ENCODE results near the gene SMG6. TPM values are rescaled to one million over a fixed set of nuclear protein-coding genes. Genes with fewer than 3 reads are reported as not detected.

SMG6 gene
- total RNA-seq, 2 donors from 2014 or later, result 39.0 to 52.8 TPM

DNA sequence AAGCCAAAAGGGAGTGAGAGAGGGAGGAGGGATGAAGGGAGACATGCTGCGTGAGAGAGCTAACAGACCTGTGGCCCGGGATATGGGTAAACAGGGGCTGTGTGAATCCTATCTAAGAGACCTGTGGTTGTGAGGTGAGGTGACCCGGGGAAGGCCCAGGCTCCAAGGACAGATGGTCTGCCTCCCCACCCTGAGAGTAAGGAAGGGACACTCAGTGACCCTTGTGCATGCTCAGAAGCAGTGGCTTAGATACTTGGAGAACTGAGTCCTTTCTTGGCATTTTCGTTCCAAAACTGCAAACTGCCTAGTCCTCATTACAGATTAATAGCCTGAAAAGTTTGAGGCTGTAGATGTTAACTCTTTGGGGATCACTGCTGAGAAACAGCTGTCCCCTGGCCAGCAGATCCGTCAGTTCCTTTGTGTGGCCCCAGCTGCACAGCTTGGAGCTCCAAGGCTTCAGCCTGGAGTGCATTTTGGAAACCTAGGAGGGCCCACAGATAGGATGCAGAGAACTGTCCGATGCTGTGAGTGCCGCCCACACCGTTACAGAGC, 121.6 kb downstream of the SMG6 start:
- Mint-ChIP-seq H3K27ac (no peak overlapping the region), H3K36me3 (ENCODE audit: low read depth) (peaks cover 79% of the 10 kb centered on the region), H3K4me1 (peaks cover 22% of the 10 kb centered on the region), H3K9me3 (no peaks in the 10 kb centered on the region), H3K27me3 (no peaks in the 10 kb centered on the region), H3K4me3 (no peak overlapping the region)
- ATAC-seq (replicated peaks), result no peak

GRCh38 chr17:2181206-2181896, 122.2 kb downstream of the SMG6 start:
- Mint-ChIP-seq H3K4me1 (peaks cover 22% of the 10 kb centered on the region), H3K27me3 (no peaks in the 10 kb centered on the region), H3K4me3 (no peak overlapping the region), H3K27ac (no peak overlapping the region), H3K9me3 (no peaks in the 10 kb centered on the region), H3K36me3 (ENCODE audit: low read depth) (peaks cover 74% of the 10 kb centered on the region)
- ATAC-seq (replicated peaks), result no peak

GRCh38 chr17:2180768-2181167, 122.8 kb downstream of the SMG6 start:
- Mint-ChIP-seq H3K36me3 (ENCODE audit: low read depth) (peaks cover 69% of the 10 kb centered on the region), H3K9me3 (no peaks in the 10 kb centered on the region), H3K4me1 (peaks cover 22% of the 10 kb centered on the region), H3K27ac (no peak overlapping the region), H3K27me3 (no peaks in the 10 kb centered on the region), H3K4me3 (no peak overlapping the region)
- ATAC-seq (replicated peaks), result no peak

- H3K4me1 Mint-ChIP-seq, result peaks cover 13% of the 10 kb centered on the region
- ATAC-seq (replicated peaks), result no peak
- peaks cover 67% of the 10 kb centered on the region for H3K36me3 Mint-ChIP-seq (ENCODE audit: low read depth)
- H3K27me3 Mint-ChIP-seq, result no peaks in the 10 kb centered on the region
- H3K9me3 Mint-ChIP-seq, result no peaks in the 10 kb centered on the region
- H3K27ac Mint-ChIP-seq, result no peak overlapping the region
- no peak overlapping the region for H3K4me3 Mint-ChIP-seq
These were observed 123.8 kb downstream of the SMG6 start for GRCh38 chr17:2179615-2180295.

DNA sequence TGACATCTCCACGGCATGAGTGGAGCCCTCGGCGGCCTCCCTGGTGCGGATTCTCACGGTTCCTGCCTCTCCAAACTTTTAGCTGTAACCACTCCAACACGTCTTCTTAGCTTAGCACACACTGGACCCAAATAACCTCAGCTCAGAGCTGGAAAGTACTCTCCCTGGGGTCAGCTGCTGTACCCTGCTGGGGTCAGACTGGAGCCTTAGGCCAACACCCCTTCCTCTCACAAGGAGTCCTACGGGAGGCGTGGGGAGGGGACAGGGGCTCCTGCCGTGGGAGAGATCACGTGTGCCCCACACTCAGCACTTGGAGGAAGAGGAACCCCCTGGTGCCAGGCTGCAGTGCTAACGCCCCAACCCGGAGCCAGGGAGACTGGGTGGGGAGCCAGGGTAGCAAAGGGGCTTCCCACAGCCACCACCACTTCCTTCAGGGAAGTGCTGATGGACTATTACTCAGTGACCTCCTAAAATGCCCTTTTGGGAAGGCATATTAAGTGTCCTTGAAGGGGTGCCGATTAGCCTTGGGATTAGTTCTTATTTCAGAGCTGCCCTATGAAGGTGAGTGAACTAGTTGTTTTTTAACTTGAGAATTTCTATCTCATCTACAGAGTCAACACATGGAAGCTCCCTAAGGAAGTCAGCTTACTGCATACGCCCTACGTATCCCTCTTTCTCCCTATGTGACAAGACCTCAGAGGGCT, 124.6 kb downstream of the SMG6 start:
- Mint-ChIP-seq H3K4me3 (no peak overlapping the region), H3K36me3 (ENCODE audit: low read depth) (peaks cover 71% of the 10 kb centered on the region), H3K27ac (no peak overlapping the region), H3K4me1 (peaks cover 13% of the 10 kb centered on the region), H3K9me3 (no peaks in the 10 kb centered on the region), H3K27me3 (no peaks in the 10 kb centered on the region)
- ATAC-seq (replicated peaks), result no peak

DNA sequence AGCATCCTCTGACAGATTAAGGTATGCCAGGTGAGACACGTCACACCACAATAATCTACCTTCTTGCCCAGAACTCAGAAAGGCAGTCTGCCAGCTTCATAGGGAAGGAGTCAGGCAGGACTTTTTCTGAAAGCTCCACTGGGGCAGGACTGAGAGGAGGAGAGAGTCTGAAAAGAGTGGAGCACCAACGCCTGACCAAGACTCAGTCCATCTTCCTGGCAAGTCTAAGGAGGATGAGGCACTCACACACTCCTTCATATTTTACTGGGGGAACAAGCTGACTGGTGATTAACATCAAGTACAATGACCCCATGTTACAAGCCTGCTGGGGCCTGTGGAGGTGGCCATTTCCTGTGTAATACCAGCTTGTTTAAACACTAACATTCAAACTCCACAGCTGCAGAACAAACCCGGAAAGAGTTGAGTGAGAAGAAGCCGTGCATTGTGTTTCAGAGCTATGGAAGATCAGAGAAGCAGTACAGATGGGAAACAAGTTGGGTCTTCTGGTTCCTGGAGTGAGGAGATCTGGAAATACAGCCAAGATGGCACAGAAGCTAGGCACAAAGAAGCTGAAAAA, 126.3 kb downstream of the SMG6 start:
- Mint-ChIP-seq H3K4me1 (peaks cover 13% of the 10 kb centered on the region), H3K27ac (peak overlapping the region; percentile 28), H3K27me3 (no peaks in the 10 kb centered on the region), H3K36me3 (ENCODE audit: low read depth) (peaks cover 71% of the 10 kb centered on the region), H3K4me3 (no peak overlapping the region), H3K9me3 (no peaks in the 10 kb centered on the region)
- no peak for ATAC-seq (replicated peaks)

DNA sequence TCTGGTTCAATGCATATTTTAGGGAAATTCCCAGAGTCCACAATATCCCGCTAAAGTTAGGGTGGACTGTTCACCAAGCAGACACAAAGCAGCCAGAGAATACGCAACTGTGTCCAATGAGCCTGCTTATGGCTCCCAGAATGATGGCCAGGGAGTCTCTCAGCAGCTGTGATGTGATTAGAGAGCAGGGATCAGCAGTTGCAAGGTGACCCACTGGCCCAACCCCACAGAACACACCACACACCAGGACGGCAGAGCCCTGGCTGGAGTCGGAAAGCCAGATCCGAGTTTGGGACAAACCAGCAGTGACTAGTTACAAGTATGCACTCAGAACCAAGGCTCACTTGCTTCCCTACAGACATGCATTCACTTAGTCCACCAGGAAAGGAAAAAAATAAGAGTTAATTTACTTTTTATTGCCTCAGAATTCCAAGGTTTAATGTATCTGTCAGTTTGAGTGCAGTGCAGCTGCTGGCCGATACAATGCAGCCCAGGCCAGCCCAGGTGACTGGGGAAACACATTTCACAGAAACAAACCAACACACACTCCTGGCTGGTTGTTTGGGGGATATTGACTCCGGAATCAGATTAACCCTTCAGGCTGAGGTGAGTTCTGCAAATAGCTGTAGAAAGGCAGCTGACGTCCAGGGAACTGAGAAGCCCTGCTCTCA, 127.0 kb downstream of the SMG6 start:
- ATAC-seq (replicated peaks), result no peak
- peaks cover 8% of the 10 kb centered on the region for H3K4me1 Mint-ChIP-seq
- H3K27me3 Mint-ChIP-seq, result no peaks in the 10 kb centered on the region
- peaks cover 71% of the 10 kb centered on the region for H3K36me3 Mint-ChIP-seq (ENCODE audit: low read depth)
- no peak overlapping the region for H3K27ac Mint-ChIP-seq
- H3K9me3 Mint-ChIP-seq, result no peaks in the 10 kb centered on the region
- H3K4me3 Mint-ChIP-seq, result no peak overlapping the region

DNA sequence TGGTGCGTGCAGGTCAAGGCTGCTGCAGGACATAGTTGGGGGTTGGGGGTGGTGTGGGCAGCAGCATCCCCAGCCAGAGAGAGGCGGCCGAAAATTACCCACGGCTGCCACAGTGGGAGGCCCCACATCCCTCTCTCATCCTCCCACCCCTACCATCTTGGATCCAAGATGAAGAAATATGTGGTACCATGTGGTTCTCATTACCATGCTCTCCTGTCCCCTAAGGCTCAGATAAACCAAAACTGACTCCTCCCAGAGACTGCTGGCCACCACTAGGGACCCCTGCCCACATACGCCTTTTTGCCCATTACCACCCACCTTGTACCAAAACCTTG, 128.3 kb downstream of the SMG6 start:
- H3K36me3 Mint-ChIP-seq (ENCODE audit: low read depth), result peaks cover 74% of the 10 kb centered on the region
- no peaks in the 10 kb centered on the region for H3K27me3 Mint-ChIP-seq
- H3K9me3 Mint-ChIP-seq, result no peaks in the 10 kb centered on the region
- no peak for ATAC-seq (replicated peaks)
- H3K4me1 Mint-ChIP-seq, result peaks cover 3% of the 10 kb centered on the region
- H3K27ac Mint-ChIP-seq, result no peak overlapping the region
- no peak overlapping the region for H3K4me3 Mint-ChIP-seq

DNA sequence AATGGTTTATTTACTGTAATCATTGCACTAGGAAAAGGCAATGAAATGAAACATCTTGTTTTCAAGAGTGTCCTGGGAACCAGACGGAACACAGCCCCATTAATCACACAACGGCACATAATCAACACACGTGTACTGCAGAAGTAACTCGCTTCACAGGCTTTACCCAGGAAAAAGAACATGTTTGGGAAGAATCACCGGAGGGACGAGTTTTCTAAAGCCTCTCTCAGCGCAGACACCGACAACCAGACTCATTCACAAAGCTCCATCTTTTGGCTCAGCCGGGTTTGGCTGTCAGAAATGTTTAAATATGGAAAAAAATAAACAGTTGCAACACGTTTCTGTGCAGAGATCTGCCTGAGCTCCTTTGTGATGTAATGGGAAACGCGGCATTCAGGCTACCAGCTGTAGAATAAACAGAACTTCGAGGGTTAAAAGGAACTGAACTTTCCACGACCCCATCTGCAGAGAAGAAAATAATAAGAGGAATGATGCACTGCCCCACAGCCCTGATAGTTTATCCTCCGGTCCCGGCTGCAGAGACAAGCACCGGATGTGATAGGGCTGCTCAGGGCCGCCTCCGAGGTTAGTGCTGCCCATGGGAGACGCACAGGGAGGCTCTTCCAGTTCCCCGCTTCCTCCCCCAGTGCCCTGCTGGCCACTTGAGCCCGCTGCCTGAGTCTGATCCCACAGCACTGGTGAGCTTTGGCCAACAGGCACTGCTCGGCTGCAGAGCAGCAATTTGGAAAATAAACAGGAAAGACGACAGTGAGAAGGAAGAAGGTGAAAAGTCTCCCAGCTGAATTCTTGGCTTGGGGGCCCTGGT, 128.9 kb downstream of the SMG6 start:
- ATAC-seq (replicated peaks), result no peak
- Mint-ChIP-seq H3K4me1 (no peaks in the 10 kb centered on the region), H3K27me3 (no peaks in the 10 kb centered on the region), H3K4me3 (no peak overlapping the region), H3K27ac (no peak overlapping the region), H3K9me3 (no peaks in the 10 kb centered on the region), H3K36me3 (ENCODE audit: low read depth) (peaks cover 77% of the 10 kb centered on the region)

DNA sequence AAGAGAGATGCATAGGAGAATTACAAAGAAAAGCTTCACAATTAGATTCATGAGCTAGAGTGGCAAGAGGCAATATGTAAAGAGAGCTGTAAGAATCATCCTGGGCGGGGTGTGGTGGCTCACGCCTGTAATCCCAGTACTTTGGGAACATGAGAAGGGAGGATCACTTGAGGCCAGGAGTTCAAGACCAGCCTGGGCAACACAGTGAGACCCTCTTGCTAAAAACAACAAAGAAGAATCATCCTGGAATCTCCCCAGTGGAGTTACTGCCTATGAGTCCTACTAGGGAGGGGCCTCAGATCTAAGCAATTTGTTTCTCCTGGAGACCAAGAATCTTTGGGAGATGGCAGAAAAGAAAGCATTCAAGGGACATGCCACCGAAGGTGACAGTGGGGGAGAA, 129.6 kb downstream of the SMG6 start:
- Mint-ChIP-seq H3K9me3 (no peaks in the 10 kb centered on the region), H3K27me3 (no peaks in the 10 kb centered on the region), H3K36me3 (ENCODE audit: low read depth) (peaks cover 79% of the 10 kb centered on the region), H3K27ac (no peak overlapping the region), H3K4me3 (no peak overlapping the region), H3K4me1 (no peaks in the 10 kb centered on the region)
- no peak for ATAC-seq (replicated peaks)

- Mint-ChIP-seq H3K9me3 (no peaks in the 10 kb centered on the region), H3K27me3 (no peaks in the 10 kb centered on the region), H3K4me3 (no peak overlapping the region), H3K4me1 (no peaks in the 10 kb centered on the region), H3K36me3 (ENCODE audit: low read depth) (peaks cover 80% of the 10 kb centered on the region), H3K27ac (peak overlapping the region; percentile 27)
- ATAC-seq (replicated peaks), result no peak
These were observed 130.6 kb downstream of the SMG6 start for GRCh38 chr17:2172999-2173398.

DNA sequence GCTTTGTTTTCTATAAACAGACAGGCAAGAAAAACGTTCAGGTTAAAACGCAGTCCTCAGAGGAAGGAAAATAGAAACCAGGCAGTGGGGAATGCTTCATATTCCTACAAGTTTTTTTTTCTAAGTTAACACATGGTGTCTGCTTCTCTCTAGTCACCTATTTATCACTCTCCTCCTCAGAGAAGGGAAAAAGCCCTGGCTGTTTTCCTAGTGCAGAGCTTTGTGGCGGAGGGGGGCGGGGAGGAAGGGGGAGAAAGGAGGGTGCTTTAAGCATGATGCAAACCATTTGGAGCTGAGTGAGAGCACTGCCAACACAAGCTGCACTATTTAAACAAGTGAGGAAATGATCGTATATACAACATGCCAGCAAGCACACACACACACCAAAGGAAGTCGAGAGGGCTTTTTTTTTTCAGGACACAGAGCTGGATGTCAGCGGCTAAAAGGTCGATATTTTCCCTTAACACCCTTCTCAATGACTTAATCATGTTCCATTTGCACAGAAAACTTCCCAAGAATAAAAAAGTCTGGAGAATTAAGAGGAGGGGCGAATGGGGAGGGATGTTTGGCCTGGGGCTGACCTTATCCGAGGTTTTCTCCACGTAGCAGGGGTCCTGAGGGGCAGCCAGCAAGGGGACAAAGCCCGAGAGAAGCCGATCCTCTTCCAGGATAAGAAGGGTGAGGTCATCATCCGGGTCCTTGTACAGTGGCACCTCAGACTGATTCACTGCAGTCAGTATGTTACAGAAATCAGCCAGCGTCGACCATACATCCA, 131.3 kb downstream of the SMG6 start:
- H3K9me3 Mint-ChIP-seq, result no peaks in the 10 kb centered on the region
- H3K27me3 Mint-ChIP-seq, result no peaks in the 10 kb centered on the region
- peak overlapping the region; percentile 49 for H3K27ac Mint-ChIP-seq
- no peak overlapping the region for H3K4me3 Mint-ChIP-seq
- H3K36me3 Mint-ChIP-seq (ENCODE audit: low read depth), result peaks cover 78% of the 10 kb centered on the region
- no peak for ATAC-seq (replicated peaks)
- no peaks in the 10 kb centered on the region for H3K4me1 Mint-ChIP-seq

- Mint-ChIP-seq H3K27me3 (no peaks in the 10 kb centered on the region), H3K36me3 (ENCODE audit: low read depth) (peaks cover 79% of the 10 kb centered on the region), H3K4me3 (no peak overlapping the region), H3K9me3 (no peaks in the 10 kb centered on the region), H3K27ac (peak overlapping the region; percentile 49), H3K4me1 (no peaks in the 10 kb centered on the region)
- ATAC-seq (replicated peaks), result no peak
These were observed 131.9 kb downstream of the SMG6 start for GRCh38 chr17:2171702-2172076.

All from activated T-helper 17 cell treated with anti-CD3 and anti-CD28 coated beads, Interleukin-2, amount 50 U/mL, for 72 hours (primary cell).